ENCODE results near the gene TFEC. TPM values are rescaled to one million over a fixed set of nuclear protein-coding genes. Genes with fewer than 3 reads are reported as not detected.
"Not testable (repeated sequence)": the region's sequence is repeated elsewhere in the genome, so short reads cannot be mapped to it uniquely, and the experiment has no call there.

Gene TFEC, protein sequence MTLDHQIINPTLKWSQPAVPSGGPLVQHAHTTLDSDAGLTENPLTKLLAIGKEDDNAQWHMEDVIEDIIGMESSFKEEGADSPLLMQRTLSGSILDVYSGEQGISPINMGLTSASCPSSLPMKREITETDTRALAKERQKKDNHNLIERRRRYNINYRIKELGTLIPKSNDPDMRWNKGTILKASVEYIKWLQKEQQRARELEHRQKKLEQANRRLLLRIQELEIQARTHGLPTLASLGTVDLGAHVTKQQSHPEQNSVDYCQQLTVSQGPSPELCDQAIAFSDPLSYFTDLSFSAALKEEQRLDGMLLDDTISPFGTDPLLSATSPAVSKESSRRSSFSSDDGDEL
- polyA plus RNA-seq (2013), result 62.2 TPM

GRCh38 chr7:116030651-116031276, at the start of gene TFEC:
TFEC (minus strand) TSS chr7:116030763; CDS start chr7:115984441, 46,322 bp downstream.
- peaks cover 0 to 1% (median 0%) of the 10 kb centered on the region in 5 experiments for H3K9me3 ChIP-seq (ENCODE audit: control extremely low read depth in 1 of 5, control insufficient read depth in 4 of 5, insufficient read depth in 2 of 5, low read depth in 1 of 5, low read length in 4 of 5)
- peak within 1 kb of the TSS; percentile 17 to 91 (median 73) for H3K4me3 ChIP-seq (ENCODE audit: control insufficient read depth in 1 of 7, extremely low read depth in 1 of 7, insufficient read depth in 4 of 7, low read depth in 2 of 7, low read length in 6 of 7)
- CTCF ChIA-PET, result interaction anchor here (1.0 kb wide), 1 partner anchor 10 kb away, joined by 4 read pairs; no protein-coding TSS in a partner anchor
- H3K36me3 ChIP-seq (ENCODE audit: control insufficient read depth in 4 of 4, insufficient read depth in 4 of 4, low read length in 3 of 4), result no peaks in the 10 kb centered on the region
- H3K4me1 ChIP-seq (ENCODE audit: control extremely low read depth in 1 of 4, control insufficient read depth in 4 of 4, insufficient read depth in 4 of 4, low read length in 3 of 4), result peaks cover 14 to 37% (median 30%) of the 10 kb centered on the region in 4 experiments
- peak; percentile 67 to 80 (median 72) for DNase-seq
- POLR2A ChIA-PET, result no interaction called here
- H3K27me3 ChIP-seq (replicated peaks in 2 of 5; ENCODE audit: control insufficient read depth in 4 of 5, insufficient read depth in 5 of 5, low read length in 4 of 5), result no peaks in the 10 kb centered on the region
- peak within 1 kb of the TSS; percentile 70 to 92 for H3K27ac ChIP-seq (ENCODE audit: insufficient read depth in 1 of 2, low read depth in 1 of 2, low read length in 2 of 2, poor library complexity in 1 of 2, severe bottlenecking in 2 of 2)
- 0% methylated on average over 1 of the region's 3 CpGs for WGBS (ENCODE audit: insufficient coverage)

DNA sequence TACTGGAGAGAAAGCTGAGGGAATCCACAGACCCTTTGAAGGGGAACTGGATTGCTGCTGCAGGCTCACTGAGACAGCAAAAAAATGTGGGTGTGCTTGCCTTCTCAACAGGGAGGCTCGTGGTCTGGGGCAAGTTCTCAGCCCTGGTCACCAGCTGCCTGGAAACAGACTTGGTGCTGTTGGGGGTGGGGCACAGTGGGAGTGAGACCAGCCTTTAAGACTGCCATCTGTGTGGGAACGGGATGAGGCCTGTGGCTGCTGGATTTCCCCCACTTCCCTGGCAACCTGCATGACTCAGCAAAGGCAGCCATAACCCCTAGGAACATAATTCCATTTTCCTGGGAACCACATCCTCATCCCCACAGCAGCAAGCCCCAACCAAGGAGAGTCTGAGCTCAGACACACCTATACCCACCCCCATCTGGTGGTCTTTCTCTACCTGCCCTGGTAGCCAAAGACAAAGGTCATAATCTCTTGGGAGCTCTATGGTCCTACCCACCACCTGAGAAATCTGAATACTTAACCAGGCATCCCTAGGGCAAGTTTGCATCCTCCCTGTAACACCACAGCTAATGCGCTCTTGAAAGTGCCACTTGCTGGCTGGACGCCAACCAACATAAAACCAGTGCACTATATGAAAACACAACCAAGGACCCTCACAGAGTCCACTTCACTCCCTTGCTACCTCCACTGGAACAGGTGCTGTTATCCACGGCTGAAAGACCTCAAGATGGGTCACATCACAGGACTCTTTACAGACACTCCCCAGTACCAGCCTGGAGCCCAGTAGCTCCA, 45.0 kb upstream of the TFEC start:
- Histone ChIP-seq H3K27ac (ENCODE audit: insufficient read depth in 1 of 2, low read depth in 1 of 2, low read length in 2 of 2, poor library complexity in 1 of 2, severe bottlenecking in 2 of 2) (no peak overlapping the region), H3K27me3 (replicated peaks in 2 of 5; ENCODE audit: control insufficient read depth in 4 of 5, insufficient read depth in 5 of 5, low read length in 4 of 5) (no peaks in the 10 kb centered on the region), H3K36me3 (ENCODE audit: control insufficient read depth in 4 of 4, insufficient read depth in 4 of 4, low read length in 3 of 4) (no peaks in the 10 kb centered on the region), H3K9me3 (ENCODE audit: control extremely low read depth in 1 of 5, control insufficient read depth in 4 of 5, insufficient read depth in 2 of 5, low read depth in 1 of 5, low read length in 4 of 5) (peaks cover 0 to 6% (median 3%) of the 10 kb centered on the region in 5 experiments), H3K4me1 (ENCODE audit: control extremely low read depth in 1 of 4, control insufficient read depth in 4 of 4, insufficient read depth in 4 of 4, low read length in 3 of 4) (peaks cover 0 to 12% (median 0%) of the 10 kb centered on the region in 4 experiments), H3K4me3 (ENCODE audit: control insufficient read depth in 1 of 7, extremely low read depth in 1 of 7, insufficient read depth in 4 of 7, low read depth in 2 of 7, low read length in 6 of 7) (no peak overlapping the region)
- 91% methylated on average over 5 of the region's 5 CpGs for WGBS (ENCODE audit: insufficient coverage)
- POLR2A ChIA-PET, result no interaction called here
- CTCF ChIA-PET, result no interaction called here
- peak in 2 of 3 donors; percentile 3 to 7 for DNase-seq

GRCh38 chr7:116071629-116072028, 41.1 kb upstream of the TFEC start:
- Histone ChIP-seq H3K27ac (ENCODE audit: insufficient read depth in 1 of 2, low read depth in 1 of 2, low read length in 2 of 2, poor library complexity in 1 of 2, severe bottlenecking in 2 of 2) (no peak overlapping the region), H3K4me1 (ENCODE audit: control extremely low read depth in 1 of 4, control insufficient read depth in 4 of 4, insufficient read depth in 4 of 4, low read length in 3 of 4) (peaks cover 0 to 12% (median 0%) of the 10 kb centered on the region in 4 experiments), H3K36me3 (ENCODE audit: control insufficient read depth in 4 of 4, insufficient read depth in 4 of 4, low read length in 3 of 4) (no peaks in the 10 kb centered on the region), H3K9me3 (ENCODE audit: control extremely low read depth in 1 of 5, control insufficient read depth in 4 of 5, insufficient read depth in 2 of 5, low read depth in 1 of 5, low read length in 4 of 5) (no peaks in the 10 kb centered on the region), H3K27me3 (replicated peaks in 2 of 5; ENCODE audit: control insufficient read depth in 4 of 5, insufficient read depth in 5 of 5, low read length in 4 of 5) (no peaks in the 10 kb centered on the region), H3K4me3 (ENCODE audit: control insufficient read depth in 1 of 7, extremely low read depth in 1 of 7, insufficient read depth in 4 of 7, low read depth in 2 of 7, low read length in 6 of 7) (no peak overlapping the region)
- peak in 2 of 3 donors; percentile 7 to 9 for DNase-seq
- CTCF ChIA-PET, result no interaction called here
- POLR2A ChIA-PET, result no interaction called here

GRCh38 chr7:116064179-116064578, 33.6 kb upstream of the TFEC start:
- POLR2A ChIA-PET, result no interaction called here
- H3K36me3 ChIP-seq (ENCODE audit: control insufficient read depth in 4 of 4, insufficient read depth in 4 of 4, low read length in 3 of 4), result no peaks in the 10 kb centered on the region
- no peak overlapping the region for H3K4me3 ChIP-seq (ENCODE audit: control insufficient read depth in 1 of 7, extremely low read depth in 1 of 7, insufficient read depth in 4 of 7, low read depth in 2 of 7, low read length in 6 of 7)
- no peak overlapping the region for H3K27ac ChIP-seq (ENCODE audit: insufficient read depth in 1 of 2, low read depth in 1 of 2, low read length in 2 of 2, poor library complexity in 1 of 2, severe bottlenecking in 2 of 2)
- no peaks in the 10 kb centered on the region for H3K9me3 ChIP-seq (ENCODE audit: control extremely low read depth in 1 of 5, control insufficient read depth in 4 of 5, insufficient read depth in 2 of 5, low read depth in 1 of 5, low read length in 4 of 5)
- DNase-seq, result no peak
- no peaks in the 10 kb centered on the region for H3K4me1 ChIP-seq (ENCODE audit: control extremely low read depth in 1 of 4, control insufficient read depth in 4 of 4, insufficient read depth in 4 of 4, low read length in 3 of 4)
- no peaks in the 10 kb centered on the region for H3K27me3 ChIP-seq (replicated peaks in 2 of 5; ENCODE audit: control insufficient read depth in 4 of 5, insufficient read depth in 5 of 5, low read length in 4 of 5)
- no CpG with 5 or more reads among the region's 1 CpG for WGBS (ENCODE audit: insufficient coverage)
- CTCF ChIA-PET, result no interaction called here

DNA sequence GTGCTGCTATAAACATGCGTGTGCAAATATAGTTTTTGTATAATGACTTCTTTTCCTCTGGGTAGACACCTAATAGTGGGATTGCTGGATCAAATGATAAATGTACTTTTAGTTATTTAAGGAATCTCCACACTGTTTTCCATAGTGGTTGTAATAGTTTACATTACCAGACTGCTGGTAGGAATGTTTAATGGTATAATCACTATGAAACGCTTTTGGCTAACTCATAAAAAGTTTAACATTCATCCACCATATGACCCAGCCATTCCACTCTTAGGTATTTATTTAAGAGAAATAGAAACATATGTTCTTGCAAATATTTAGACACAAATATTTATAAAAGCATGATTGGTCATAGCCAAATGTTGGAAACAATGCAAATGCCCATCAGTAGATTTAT, 32.1 kb upstream of the TFEC start:
- Histone ChIP-seq H3K9me3 (ENCODE audit: control extremely low read depth in 1 of 5, control insufficient read depth in 4 of 5, insufficient read depth in 2 of 5, low read depth in 1 of 5, low read length in 4 of 5) (no peaks in the 10 kb centered on the region), H3K4me3 (ENCODE audit: control insufficient read depth in 1 of 7, extremely low read depth in 1 of 7, insufficient read depth in 4 of 7, low read depth in 2 of 7, low read length in 6 of 7) (no peak overlapping the region), H3K4me1 (ENCODE audit: control extremely low read depth in 1 of 4, control insufficient read depth in 4 of 4, insufficient read depth in 4 of 4, low read length in 3 of 4) (no peaks in the 10 kb centered on the region), H3K36me3 (ENCODE audit: control insufficient read depth in 4 of 4, insufficient read depth in 4 of 4, low read length in 3 of 4) (no peaks in the 10 kb centered on the region), H3K27me3 (replicated peaks in 2 of 5; ENCODE audit: control insufficient read depth in 4 of 5, insufficient read depth in 5 of 5, low read length in 4 of 5) (no peaks in the 10 kb centered on the region), H3K27ac (ENCODE audit: insufficient read depth in 1 of 2, low read depth in 1 of 2, low read length in 2 of 2, poor library complexity in 1 of 2, severe bottlenecking in 2 of 2) (no peak overlapping the region)
- POLR2A ChIA-PET, result no interaction called here
- no peak for DNase-seq
- no CpG with 5 or more reads among the region's 2 CpGs for WGBS (ENCODE audit: insufficient coverage)
- CTCF ChIA-PET, result no interaction called here

DNA sequence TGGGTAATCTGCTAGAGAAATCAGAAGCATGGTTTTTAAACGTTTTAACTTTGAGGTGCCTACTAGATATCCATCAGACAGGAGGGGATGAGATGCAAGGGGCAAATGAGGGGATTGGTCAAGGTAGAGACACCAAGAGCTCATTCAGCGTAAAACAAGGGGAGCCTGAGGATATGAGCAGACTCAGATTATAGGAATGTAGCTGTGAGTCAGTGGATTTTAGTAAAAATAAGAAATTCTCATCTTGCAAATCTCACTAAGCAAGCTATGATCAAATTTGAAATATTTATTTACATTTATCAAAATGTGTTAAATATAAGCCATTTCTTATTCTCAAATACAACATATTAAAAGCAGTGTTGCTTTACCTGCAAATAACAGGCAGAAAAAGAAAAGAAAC, 21.4 kb upstream of the TFEC start:
- Histone ChIP-seq H3K36me3 (ENCODE audit: control insufficient read depth in 4 of 4, insufficient read depth in 4 of 4, low read length in 3 of 4) (no peaks in the 10 kb centered on the region), H3K27ac (ENCODE audit: insufficient read depth in 1 of 2, low read depth in 1 of 2, low read length in 2 of 2, poor library complexity in 1 of 2, severe bottlenecking in 2 of 2) (no peak overlapping the region), H3K9me3 (ENCODE audit: control extremely low read depth in 1 of 5, control insufficient read depth in 4 of 5, insufficient read depth in 2 of 5, low read depth in 1 of 5, low read length in 4 of 5) (peaks cover 0 to 5% (median 0%) of the 10 kb centered on the region in 5 experiments), H3K4me3 (ENCODE audit: control insufficient read depth in 1 of 7, extremely low read depth in 1 of 7, insufficient read depth in 4 of 7, low read depth in 2 of 7, low read length in 6 of 7) (no peak overlapping the region), H3K4me1 (ENCODE audit: control extremely low read depth in 1 of 4, control insufficient read depth in 4 of 4, insufficient read depth in 4 of 4, low read length in 3 of 4) (no peaks in the 10 kb centered on the region), H3K27me3 (replicated peaks in 2 of 5; ENCODE audit: control insufficient read depth in 4 of 5, insufficient read depth in 5 of 5, low read length in 4 of 5) (no peaks in the 10 kb centered on the region)
- DNase-seq, result no peak
- POLR2A ChIA-PET, result no interaction called here
- 29% methylated on average over 1 of the region's 2 CpGs for WGBS (ENCODE audit: insufficient coverage)
- CTCF ChIA-PET, result no interaction called here

- H3K4me3 ChIP-seq (ENCODE audit: control insufficient read depth in 1 of 7, extremely low read depth in 1 of 7, insufficient read depth in 4 of 7, low read depth in 2 of 7, low read length in 6 of 7); H3K4me1 ChIP-seq (ENCODE audit: control extremely low read depth in 1 of 4, control insufficient read depth in 4 of 4, insufficient read depth in 4 of 4, low read length in 3 of 4); H3K27ac ChIP-seq (ENCODE audit: insufficient read depth in 1 of 2, low read depth in 1 of 2, low read length in 2 of 2, poor library complexity in 1 of 2, severe bottlenecking in 2 of 2); H3K36me3 ChIP-seq (ENCODE audit: control insufficient read depth in 4 of 4, insufficient read depth in 4 of 4, low read length in 3 of 4); CTCF ChIA-PET; H3K9me3 ChIP-seq (ENCODE audit: control extremely low read depth in 1 of 5, control insufficient read depth in 4 of 5, insufficient read depth in 2 of 5, low read depth in 1 of 5, low read length in 4 of 5); H3K27me3 ChIP-seq (replicated peaks in 2 of 5; ENCODE audit: control insufficient read depth in 4 of 5, insufficient read depth in 5 of 5, low read length in 4 of 5); DNase-seq: not testable (repeated sequence)
- POLR2A ChIA-PET, result interaction anchor here (0.6 kb wide), 1 partner anchor 145 kb away, joined by 4 read pairs; no protein-coding TSS in a partner anchor
- 93% methylated on average over 6 of the region's 6 CpGs for WGBS (ENCODE audit: insufficient coverage)
Measured at GRCh38 chr7:116047261-116047660, 16.7 kb upstream of the TFEC start.

All from common myeloid progenitor, CD34-positive (primary cell).